NCI-H524 treated with DMSO at 0.1 percent for 48 hours (cell line): ENCODE results near the gene PRSS27.
"Not testable (repeated sequence)": the region's sequence is repeated elsewhere in the genome, so short reads cannot be mapped to it uniquely, and the experiment has no call there.

Experiments used
- DNase-seq: peaks from one replicate; lab custom pipeline; 2025; lab: John Stamatoyannopoulos, UW

Gene PRSS27

GRCh38 chr16:2708290-2708639 lies 11.8 kb downstream of the PRSS27 start:
- no peak for DNase-seq

- no peak for DNase-seq
Measured at GRCh38 chr16:2707368-2708289, 12.4 kb downstream of the PRSS27 start.

- DNase-seq = no peak
Measured at GRCh38 chr16:2706611-2707311, 13.3 kb downstream of the PRSS27 start.

DNA sequence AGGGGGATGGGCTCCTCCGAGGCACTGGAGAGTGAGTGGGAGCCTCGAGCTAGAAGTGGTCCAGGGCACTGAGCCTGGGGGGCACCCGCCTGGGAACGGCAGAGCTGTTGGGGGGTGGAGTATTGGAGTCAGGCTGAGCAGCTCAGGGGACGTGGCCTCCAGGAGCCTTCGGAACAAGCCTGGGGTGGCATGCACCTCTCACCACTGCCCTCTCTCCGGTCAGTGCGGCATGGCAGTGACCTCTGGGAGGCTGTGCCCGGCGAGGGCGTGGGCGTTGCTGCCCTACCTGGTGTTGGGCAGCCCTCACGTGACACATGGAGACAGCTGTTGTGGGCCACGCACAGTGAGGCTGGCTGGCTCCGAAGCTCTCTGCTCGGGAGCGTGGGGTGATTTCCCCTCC lies 13.9 kb downstream of the PRSS27 start:
- DNase-seq = no peak

- DNase-seq = no peak
Measured at GRCh38 chr16:2705351-2705750, 14.7 kb downstream of the PRSS27 start.

DNA sequence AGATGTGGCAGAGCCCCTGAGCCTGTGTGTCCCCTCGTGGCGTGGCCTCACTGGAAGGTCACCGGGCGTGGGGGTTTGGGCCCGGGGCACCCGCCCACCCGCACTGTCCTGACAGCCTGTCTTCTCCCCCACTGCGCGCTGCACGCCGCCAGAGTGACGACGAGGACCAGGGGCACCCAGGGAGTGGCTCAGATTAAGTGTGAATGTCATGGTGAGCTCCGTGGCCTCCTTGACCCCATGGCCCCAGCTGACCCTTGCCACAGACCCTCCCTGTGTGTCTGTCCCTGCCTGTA lies 15.1 kb downstream of the PRSS27 start:
- DNase-seq = no peak

DNA sequence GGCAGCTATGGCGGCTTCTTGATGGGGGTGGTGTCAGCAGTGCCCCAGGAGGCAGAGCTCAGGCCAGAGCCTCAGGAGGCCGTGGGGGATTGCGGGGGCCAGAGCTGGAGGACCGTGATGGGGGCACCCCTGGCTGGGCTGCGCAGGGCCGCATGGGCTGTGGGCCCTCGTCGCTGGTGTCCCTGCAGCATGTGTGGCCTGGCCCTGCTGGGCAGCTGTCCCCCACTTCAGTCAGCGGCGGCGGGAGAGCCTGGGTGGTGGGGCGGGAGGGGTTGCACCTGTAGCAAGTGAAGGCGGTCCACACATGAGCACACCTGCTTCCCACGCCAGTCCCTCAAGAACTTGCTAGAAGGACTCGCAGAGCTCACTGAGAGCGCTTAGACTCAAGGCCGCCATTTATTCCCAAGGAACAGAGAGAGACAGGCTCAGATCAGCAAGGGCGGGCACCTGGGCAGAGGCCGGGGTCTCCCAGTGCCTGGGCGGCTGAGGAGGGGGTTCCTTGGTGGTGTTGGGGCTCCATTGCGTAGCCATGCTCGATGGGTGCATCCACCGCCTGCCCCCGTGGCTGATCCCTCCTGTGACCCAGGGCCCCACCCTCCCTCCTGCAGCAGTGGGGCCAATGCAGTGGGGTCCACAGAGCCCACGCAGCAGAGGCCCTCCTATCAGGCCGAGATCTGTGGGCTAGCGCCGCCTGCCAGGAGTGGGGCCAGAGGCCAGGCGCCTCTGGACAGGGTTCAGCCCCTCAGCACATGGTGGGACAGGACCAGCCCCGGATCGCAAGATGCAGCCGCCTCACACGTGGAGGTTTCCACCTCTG lies 15.7 kb downstream of the PRSS27 start:
- DNase-seq = no peak

GRCh38 chr16:2702871-2703745 lies 16.9 kb downstream of the PRSS27 start:
- no peak for DNase-seq

GRCh38 chr16:2702438-2702825 lies 17.6 kb downstream of the PRSS27 start:
- no peak for DNase-seq

DNA sequence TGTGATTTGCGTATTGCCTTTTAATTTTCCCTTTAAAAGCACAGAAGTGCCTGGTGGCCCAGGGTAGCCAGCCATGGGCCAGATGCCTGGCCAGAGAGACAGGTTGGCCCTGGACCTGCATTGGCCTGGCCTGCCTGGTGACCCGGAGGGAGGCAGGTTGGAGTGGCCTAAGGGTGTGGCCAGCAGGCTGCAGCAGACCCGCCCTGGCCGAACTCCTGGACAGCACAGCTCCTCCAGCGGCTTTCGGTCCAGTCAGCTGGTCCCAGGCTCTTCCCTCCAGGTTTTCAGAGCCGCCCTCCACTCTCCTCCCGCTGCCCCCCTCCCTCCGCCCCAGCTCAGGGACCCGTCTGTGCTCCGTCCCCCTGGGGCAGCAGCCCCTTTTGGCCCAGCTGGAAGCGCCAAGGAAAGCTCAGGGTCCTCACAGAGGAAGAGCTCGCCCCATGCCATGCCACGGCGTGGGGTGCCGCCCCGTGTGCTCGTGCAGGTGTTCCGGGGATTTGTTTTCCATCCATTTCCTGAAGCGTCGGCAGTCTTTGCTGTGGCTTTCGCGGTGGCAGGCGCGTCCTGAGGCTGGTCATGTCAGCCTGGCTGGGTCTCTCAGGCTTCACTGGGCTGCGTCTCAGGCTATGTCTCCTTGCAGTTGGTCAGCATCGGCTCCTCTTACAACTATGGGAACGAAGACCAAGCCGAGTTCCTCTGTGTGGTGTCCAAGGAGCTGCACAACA lies 18.1 kb downstream of the PRSS27 start:
- no peak for DNase-seq

DNA sequence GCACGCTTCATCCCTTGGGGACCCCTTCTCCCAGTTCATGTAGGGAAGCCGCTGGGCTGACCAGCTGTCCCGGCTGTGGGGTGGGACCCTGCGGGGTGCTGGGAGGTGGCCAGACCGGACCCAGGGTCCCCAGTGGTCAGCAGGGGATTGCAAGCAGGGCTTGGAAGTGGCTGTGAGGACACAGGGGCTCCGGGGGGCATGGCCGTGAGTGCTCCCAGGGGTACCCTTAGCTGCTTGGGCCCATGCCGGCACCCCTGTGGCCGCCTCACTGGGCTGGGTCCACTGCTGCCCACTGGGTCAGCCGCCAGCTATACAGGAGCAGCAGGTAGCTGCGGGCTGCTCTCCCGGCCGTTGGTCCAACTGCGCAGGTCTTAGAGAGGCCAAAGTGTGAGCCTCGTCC lies 18.8 kb downstream of the PRSS27 start:
- no peak for DNase-seq

GRCh38 chr16:2700786-2701185 lies 19.2 kb downstream of the PRSS27 start:
- DNase-seq = no peak

GRCh38 chr16:2699791-2700600 lies 20.0 kb downstream of the PRSS27 start:
- no peak for DNase-seq

- no peak for DNase-seq
Measured at GRCh38 chr16:2698965-2699750, 20.9 kb downstream of the PRSS27 start.

DNA sequence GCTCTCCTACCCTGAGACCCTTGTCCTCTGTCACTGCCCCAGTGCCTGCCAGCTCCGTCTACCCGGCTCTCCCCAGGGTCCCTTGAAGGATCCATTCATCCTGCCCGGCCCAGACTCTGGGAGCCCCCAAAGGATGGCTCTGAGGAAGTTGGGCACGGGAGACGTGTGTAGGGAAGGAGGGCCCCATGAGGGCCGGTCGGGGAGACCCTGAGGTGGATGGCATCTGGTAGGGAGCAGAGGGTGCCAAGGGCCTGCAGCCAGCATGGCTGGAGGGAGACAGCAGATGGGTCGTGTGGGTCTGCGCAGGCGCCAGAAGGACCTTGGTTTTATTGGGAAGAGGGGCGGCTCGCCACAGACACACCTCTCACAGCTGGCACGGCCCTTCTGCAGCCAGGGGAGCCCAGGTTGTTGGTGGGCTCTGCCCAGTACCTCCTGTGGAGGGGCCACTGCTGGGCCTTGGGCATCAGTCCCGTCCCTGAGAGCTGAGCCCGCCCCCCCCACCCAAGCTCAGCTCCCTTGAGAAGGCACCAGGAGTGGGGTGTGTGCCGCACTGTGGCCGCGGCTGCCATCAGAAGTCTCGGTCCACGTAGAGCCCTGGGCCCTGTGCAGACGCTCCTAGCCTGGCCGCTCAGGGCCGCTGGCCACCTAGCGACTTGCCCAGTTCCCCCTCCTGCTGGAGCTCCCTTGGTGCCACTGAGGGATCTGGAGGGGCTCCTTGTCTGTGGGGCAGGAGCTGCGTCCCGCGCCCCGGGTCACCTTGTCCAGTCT lies 21.7 kb downstream of the PRSS27 start:
- no peak for DNase-seq

DNA sequence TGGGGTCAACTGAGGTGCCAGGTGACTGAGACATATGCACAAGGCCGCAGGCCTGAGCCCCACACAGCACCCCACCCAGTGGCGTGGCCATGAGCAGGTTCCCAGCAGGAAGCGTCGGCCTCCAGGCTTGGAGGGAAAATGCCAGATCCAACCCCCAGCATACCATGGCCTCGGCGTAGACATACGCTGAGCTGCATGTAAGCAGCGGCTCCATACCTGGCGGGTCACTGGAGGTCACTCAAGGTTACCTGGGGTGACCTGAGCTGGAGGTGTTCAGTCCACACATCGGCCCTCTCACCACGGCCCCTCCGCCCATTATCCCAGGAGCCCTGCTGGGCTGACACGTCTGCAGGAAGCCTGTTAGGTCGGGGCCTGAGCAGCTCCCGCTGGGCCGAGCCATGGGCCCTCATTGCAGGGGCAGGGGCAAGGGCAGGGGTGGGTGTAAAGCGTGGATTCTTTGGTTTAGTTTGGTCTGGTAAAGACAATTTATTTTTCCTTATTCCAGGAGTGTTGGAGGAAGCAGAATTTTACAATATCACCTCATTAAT lies 22.5 kb downstream of the PRSS27 start:
- no peak for DNase-seq

GRCh38 chr16:2696601-2697250 lies 23.3 kb downstream of the PRSS27 start:
- DNase-seq = not testable (repeated sequence)
